Astrocyte (in vitro differentiated cells and primary cell): Measurements from ENCODE around the gene ZSWIM3. TPM values are rescaled to one million over a fixed set of nuclear protein-coding genes. Genes with fewer than 3 reads are reported as not detected.

Experiments
- DNase-seq: peaks from one replicate; pipeline ENCODE4 v3.0.0-alpha.2; 2010; ENCODE audit warnings: low read depth
- FAIRE-seq: peaks from 2 replicates; lab custom pipeline; 2011; peaks lifted over from hg19 to GRCh38; lab: Jason Lieb, UNC
- H2AFZ ChIP-seq: 2 replicates; pipeline ENCODE4 v1.6.0; 2012; ENCODE audit warnings: low read depth, low read length, inconsistent platforms
- H3K27ac ChIP-seq: 2 replicates; pipeline ENCODE4 v1.5.1; 2011; ENCODE audit warnings: low read depth, low read length, inconsistent platforms
- H3K27me3 ChIP-seq: 2 replicates; pipeline ENCODE4 v1.6.0; 2011; ENCODE audit warnings: low read length, inconsistent platforms; ENCODE audit not compliant: insufficient read depth
- H3K36me3 ChIP-seq: 2 replicates; pipeline ENCODE4 v1.5.1; 2011; ENCODE audit warnings: low read length, inconsistent platforms; ENCODE audit not compliant: insufficient read depth
- H3K4me1 ChIP-seq: 2 replicates; pipeline ENCODE4 v1.5.1; 2011; ENCODE audit warnings: low read length, inconsistent platforms; ENCODE audit not compliant: insufficient read depth
- H3K4me2 ChIP-seq: 2 replicates; pipeline ENCODE4 v1.6.0; 2012; ENCODE audit warnings: low read length, inconsistent platforms
- H3K4me3 ChIP-seq: 2 replicates; pipeline ENCODE4 v1.5.1; 2011; ENCODE audit warnings: low read depth, mild to moderate bottlenecking, low read length, inconsistent platforms; ENCODE audit not compliant: insufficient read depth
- H3K79me2 ChIP-seq: 2 replicates; pipeline ENCODE4 v1.6.0; 2012; ENCODE audit warnings: mild to moderate bottlenecking, low read length, inconsistent platforms; ENCODE audit not compliant: insufficient read depth
- H3K9ac ChIP-seq: 2 replicates; pipeline ENCODE4 v1.6.0; 2012; ENCODE audit warnings: mild to moderate bottlenecking, low read length, inconsistent platforms
- H3K9me3 ChIP-seq: 2 replicates; pipeline ENCODE4 v1.5.1; 2012; ENCODE audit warnings: low read depth, mild to moderate bottlenecking, low read length, inconsistent platforms; ENCODE audit not compliant: insufficient read depth
- H4K20me1 ChIP-seq: 2 replicates; pipeline ENCODE4 v1.6.0; 2012; ENCODE audit warnings: low read length, inconsistent platforms; ENCODE audit not compliant: insufficient read depth
- H3K27ac Mint-ChIP-seq: one replicate; pipeline ENCODE4 v1.8.0; 2021; ENCODE audit warnings: mild to moderate bottlenecking, mixed read lengths; ENCODE audit not compliant: unreplicated experiment
- H3K27me3 Mint-ChIP-seq: one replicate; pipeline ENCODE4 v1.8.0; 2021; ENCODE audit warnings: low read depth, mixed read lengths; ENCODE audit not compliant: unreplicated experiment
- H3K36me3 Mint-ChIP-seq: one replicate; pipeline ENCODE4 v1.8.0; 2021; ENCODE audit warnings: low read depth, mixed read lengths; ENCODE audit not compliant: unreplicated experiment
- H3K4me1 Mint-ChIP-seq: one replicate; pipeline ENCODE4 v1.8.0; 2021; ENCODE audit warnings: low read depth, mixed read lengths; ENCODE audit not compliant: unreplicated experiment
- H3K4me3 Mint-ChIP-seq: one replicate; pipeline ENCODE4 v1.8.0; 2021; ENCODE audit warnings: mild to moderate bottlenecking, moderate library complexity, mixed read lengths; ENCODE audit not compliant: unreplicated experiment
- H3K9me3 Mint-ChIP-seq: one replicate; pipeline ENCODE4 v1.8.0; 2021; ENCODE audit warnings: mild to moderate bottlenecking, mixed read lengths; ENCODE audit not compliant: unreplicated experiment
- CTCF ChIP-seq: IDR thresholded peaks from 2 replicates; pipeline ENCODE4 v1.5.1; 2011; ENCODE audit warnings: low read depth, mild to moderate bottlenecking, inconsistent platforms, low read length, moderate library complexity; ENCODE audit not compliant: insufficient read depth
- EZH2 ChIP-seq: IDR thresholded peaks from 2 replicates; pipeline ENCODE4 v1.6.1; 2012; ENCODE audit warnings: mild to moderate bottlenecking, low read length, inconsistent platforms; ENCODE audit not compliant: insufficient read depth
- total RNA-seq: library from RNA; stranded (reverse); gene quantifications from 2 replicates; pipeline ENCODE4 v1.2.1, GENCODE V29; 2021

The ZSWIM3 gene
- total RNA-seq, 1 donor from 2014 or later: 4.7 TPM

GRCh38 chr20:45902199-45902701 is 44.8 kb downstream of the ZSWIM3 start:
- TF ChIP-seq EZH2 (no peak), CTCF (no peak)
- H4K20me1 ChIP-seq: peaks cover 8% of the 10 kb centered on the region
- peaks cover 13% of the 10 kb centered on the region for H3K4me1 ChIP-seq
- H3K4me2 ChIP-seq: no peak overlapping the region
- no peak for FAIRE-seq
- no peak overlapping the region for H3K9ac ChIP-seq
- no peaks in the 10 kb centered on the region for H3K79me2 ChIP-seq
- Mint-ChIP-seq H3K4me3 (no peak overlapping the region), H3K36me3 (peaks cover 27% of the 10 kb centered on the region), H3K9me3 (peaks cover 1% of the 10 kb centered on the region), H3K4me1 (peaks cover 3% of the 10 kb centered on the region), H3K27me3 (no peaks in the 10 kb centered on the region), H3K27ac (no peak overlapping the region)
- no peaks in the 10 kb centered on the region for H3K9me3 ChIP-seq
- H2AFZ ChIP-seq: no peak overlapping the region
- H3K27me3 ChIP-seq: no peaks in the 10 kb centered on the region
- DNase-seq: no peak
- no peak overlapping the region for H3K27ac ChIP-seq
- H3K36me3 ChIP-seq: peaks cover 9% of the 10 kb centered on the region
- no peak overlapping the region for H3K4me3 ChIP-seq

GRCh38 chr20:45904583-45905504 is 47.4 kb downstream of the ZSWIM3 start:
- TF ChIP-seq EZH2 (no peak), CTCF (no peak)
- no peaks in the 10 kb centered on the region for H3K27me3 ChIP-seq
- H3K79me2 ChIP-seq: peaks cover 1% of the 10 kb centered on the region
- H3K9ac ChIP-seq: peak overlapping the region; percentile 34
- H3K4me2 ChIP-seq: peak overlapping the region; percentile 26
- H3K27me3 Mint-ChIP-seq: no peaks in the 10 kb centered on the region
- H4K20me1 ChIP-seq: peaks cover 3% of the 10 kb centered on the region
- no peak for FAIRE-seq
- no peak overlapping the region for H3K4me3 ChIP-seq
- no peak overlapping the region for H3K4me3 Mint-ChIP-seq
- H3K4me1 Mint-ChIP-seq: peaks cover 7% of the 10 kb centered on the region
- H3K27ac Mint-ChIP-seq: no peak overlapping the region
- H3K4me1 ChIP-seq: peaks cover 13% of the 10 kb centered on the region
- no peaks in the 10 kb centered on the region for H3K9me3 ChIP-seq
- H3K27ac ChIP-seq: peak overlapping the region; percentile 58
- no peak overlapping the region for H2AFZ ChIP-seq
- H3K36me3 Mint-ChIP-seq: peaks cover 35% of the 10 kb centered on the region
- peaks cover 10% of the 10 kb centered on the region for H3K9me3 Mint-ChIP-seq
- DNase-seq: no peak
- H3K36me3 ChIP-seq: peaks cover 2% of the 10 kb centered on the region
